D341Med (cell line): ENCODE results near the gene ALAS1.
"Not testable (repeated sequence)": the region's sequence is repeated elsewhere in the genome, so short reads cannot be mapped to it uniquely, and the experiment has no call there.

Experiments
- DNase-seq: peaks from one replicate; pipeline ENCODE4 v3.0.0; 2012; ENCODE audit warnings: low spot score

ALAS1 gene

DNA sequence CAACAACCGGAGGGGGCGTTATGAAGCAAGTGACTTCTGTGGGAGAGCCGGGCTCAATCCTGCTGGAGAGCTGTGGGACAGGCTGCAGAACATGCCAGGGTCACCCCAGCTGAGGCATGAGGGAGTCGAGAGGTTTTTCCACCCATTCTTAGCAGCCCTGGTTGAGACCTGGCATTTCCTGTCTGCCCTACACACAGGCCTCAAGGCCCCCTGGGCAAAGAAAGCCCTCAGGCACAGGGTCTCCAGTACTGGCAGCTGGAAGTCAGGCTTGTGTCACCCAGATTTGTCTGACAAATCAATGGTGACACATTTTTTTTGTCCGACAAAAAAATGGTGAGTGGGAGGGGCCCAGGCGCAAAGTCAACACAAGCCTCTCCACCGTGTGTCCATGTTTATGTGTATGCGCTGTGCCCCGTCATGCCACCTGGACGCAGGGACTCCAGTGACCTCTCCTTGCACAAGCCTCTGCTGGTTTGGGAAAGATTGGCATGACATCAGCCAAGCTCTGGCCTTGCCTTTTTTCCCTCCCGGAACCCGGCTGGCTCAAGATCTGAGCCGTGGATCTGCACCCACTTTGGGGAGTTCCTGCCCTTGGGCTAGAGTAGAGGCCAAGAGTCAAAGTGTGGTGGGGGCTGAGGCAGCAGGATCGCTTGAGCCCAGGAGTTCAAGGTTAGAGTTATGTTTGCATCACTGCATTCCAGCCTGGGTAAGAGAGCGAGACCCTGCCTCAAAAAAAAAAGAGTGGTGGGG, 20.8 kb upstream of the ALAS1 start:
- DNase-seq = no peak

DNA sequence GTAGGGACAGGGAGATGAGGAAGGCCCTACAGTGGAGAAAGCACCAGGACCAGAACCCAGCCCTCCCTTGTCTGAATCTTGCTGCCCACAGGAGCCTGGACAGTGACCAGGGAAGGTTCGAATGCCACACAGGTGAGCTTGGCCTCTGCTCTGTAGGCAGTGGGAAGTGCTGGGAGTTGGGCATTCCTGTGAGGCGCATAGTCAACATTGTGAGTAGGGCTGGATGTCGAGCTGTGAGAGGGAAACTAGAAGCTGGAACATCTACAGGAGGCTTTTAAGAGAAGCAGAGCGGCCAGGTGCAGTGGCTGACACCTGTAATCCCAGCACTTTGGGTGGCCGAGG, 20.3 kb upstream of the ALAS1 start:
- DNase-seq = no peak

DNA sequence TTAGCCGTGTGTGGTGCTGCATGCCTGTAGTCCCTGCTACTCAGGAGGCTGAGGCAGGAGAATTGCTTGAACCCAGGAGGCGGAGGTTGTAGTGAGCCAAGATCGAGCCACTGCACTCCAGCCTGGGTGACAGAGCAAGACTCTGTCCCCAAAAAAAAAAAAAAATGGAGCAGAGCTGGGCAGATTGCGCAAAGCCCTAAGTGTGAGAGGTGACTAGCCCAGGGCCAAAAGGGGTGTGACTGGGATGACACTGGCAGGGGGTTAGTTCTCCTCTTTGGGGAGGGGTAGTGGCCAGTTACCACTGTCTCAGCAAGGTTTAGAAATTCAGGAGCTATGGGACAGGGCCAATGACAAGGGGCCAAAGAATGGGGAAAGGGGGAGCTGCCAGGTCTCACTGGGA, 19.8 kb upstream of the ALAS1 start:
- DNase-seq = not testable (repeated sequence)

DNA sequence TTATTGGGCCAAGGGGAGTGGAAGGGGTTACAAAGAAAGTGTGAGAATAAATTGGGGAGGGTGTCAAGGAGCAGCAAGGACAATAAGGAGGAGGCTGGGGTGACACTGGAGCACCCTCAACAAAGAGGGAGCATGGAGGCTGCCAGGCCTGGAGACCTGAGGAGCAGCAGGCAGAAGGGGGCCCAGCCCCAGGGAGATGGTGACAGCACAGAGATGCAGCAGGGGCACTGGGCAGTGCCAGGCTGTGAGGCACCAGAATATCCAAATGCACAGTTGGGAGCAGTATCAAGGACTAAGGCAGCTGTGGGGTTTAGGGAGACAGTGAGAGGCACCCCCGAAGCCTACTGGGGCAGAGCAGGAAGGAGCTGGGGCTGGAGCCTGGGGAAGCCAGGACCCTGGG, 19.4 kb upstream of the ALAS1 start:
- DNase-seq = no peak

DNA sequence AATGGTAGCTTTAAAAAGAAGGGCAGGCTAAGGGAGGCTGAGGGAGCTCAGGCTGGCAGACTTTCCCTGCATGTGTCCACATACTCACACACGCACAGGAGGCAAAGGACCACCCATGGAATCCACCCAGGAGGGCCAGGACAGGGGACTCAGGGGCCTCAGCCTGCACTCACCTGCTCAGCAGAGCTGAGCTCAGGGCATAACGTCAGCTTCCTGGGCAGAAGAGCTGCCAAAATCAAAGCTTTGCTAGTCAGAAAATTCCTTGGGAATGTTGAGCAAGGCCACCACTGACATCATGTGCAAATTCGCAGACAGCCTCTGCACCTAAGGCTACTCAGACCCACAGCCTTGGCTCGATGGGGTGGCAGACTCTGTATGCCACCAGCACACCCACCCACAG, 16.4 kb upstream of the ALAS1 start:
- no peak for DNase-seq

DNA sequence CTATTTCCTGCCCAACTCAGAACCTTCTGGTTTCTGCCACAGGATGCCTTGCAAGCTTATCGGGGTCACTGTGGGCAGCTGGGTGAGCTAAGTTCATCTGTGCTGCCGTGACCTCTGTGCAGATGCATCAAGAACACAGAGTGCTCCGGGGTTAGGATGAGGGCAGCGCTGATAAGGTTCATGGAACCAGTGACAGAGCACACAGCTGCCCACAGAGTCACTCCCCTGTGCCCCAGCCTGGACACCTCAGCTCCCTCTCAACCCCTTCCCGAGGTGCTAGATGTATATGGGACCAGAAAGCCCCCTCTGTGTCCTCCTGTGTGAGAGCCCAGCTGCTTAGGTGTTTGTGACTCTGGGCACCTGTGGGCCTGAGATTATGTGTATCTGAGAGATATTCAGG, 15.8 kb upstream of the ALAS1 start:
- no peak for DNase-seq

DNA sequence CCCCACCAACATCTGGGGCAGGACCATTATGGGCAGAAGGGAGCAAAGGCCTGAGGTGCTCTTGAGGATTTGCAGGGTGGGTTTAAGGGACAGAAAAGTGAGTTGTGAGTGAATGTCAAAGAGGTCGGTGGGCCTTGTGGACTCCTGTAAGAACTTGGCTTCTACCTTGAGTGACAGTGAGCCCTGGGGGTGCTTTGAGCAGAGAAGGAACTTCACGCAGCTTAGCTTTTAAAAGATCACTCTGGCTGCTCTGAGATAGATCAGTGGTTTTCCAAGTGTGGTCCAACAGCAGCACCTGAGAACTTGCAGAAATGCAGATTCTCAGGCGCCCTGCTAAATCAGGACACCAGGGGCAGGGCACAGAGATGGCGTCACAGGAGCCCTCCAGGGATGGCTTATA, 15.3 kb upstream of the ALAS1 start:
- no peak for DNase-seq

DNA sequence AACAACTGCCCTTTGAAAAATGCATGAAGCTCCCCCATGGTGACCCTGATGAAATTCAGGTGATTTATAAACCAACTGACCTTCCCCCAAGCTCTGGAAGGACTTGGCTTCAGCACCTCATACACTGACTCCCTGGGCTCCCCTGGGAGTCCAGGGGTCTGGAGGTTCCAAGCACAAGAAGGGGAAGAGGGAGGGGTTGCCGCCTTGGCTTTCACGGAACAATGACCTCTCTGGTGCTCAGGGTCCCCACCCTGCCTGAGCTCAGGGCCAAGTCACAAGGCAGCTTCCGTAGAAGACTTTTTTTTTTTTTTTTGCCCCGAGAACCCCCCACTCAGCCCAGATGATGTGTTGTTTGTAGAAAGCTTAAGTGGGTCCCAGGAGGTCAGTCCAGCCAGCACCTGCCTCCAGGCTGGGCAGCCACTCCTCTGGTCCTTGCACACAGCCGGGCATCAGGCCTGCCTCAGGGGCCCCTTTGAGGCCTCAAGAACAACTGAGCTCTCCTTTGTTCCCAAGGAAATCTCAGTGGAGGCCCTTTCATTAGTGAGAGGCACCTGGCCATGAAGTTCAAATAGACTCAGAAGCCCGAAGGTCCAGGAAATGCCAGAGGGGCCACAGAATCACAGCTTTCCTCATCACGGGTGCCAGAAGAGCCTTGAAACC, 14.0 kb upstream of the ALAS1 start:
- no peak for DNase-seq

DNA sequence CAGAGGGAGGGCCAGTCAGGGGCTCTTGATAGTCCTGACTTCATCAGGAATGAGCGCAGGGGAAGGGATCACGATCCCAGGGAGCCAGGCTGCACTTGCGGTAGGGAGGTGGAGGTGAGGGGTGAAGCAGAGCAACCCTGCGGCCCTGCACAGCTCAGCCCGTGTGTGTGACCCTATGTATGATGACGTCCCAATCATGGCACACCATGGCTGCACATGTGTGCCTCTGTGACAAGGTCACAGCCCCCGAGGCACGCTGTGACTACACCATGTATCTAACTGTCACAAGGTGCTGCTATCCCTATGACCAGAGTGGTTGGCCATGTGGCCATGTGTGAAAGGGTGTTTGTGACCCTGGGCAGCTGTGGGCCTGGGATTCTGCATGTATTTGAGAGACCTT, 13.3 kb upstream of the ALAS1 start:
- DNase-seq = no peak

DNA sequence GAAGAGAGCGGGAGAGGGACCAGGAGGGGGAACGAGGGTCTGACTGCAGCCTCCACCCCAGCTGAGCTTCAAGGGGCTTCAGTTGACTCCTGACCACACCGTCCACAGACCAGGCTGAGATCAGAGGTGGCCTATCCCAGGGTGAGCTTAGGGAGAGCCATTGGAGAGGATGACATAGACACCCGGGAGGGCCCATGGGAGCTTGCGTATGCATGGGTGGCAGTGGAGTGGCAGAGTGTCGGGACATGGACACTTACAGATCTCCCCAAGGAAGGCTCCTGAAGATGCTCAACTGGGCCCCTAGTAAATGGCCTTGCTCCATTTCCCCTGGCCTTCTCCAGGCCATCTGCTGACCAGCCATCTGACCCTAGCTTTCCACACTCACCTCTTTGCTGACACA, 12.6 kb upstream of the ALAS1 start:
- DNase-seq = no peak

DNA sequence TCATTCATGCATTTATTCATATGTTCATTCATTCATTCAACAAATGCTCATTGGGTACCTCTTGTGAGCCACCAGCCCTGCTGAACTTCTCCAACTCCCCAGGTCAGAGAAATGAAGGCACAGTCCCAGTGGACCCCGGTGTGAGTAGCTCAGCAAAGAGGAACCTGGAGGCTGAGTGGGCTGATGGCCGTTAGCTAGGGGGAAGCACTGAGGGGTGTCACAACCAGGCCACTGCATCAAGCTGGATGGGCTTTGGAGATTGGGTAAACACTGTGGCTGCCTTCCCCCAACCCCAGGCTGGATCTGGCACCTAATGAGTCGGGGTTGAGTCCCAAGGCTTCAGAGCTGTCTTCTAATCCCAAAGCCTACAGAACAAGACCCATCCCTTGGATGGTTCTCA, 12.1 kb upstream of the ALAS1 start:
- no peak for DNase-seq

DNA sequence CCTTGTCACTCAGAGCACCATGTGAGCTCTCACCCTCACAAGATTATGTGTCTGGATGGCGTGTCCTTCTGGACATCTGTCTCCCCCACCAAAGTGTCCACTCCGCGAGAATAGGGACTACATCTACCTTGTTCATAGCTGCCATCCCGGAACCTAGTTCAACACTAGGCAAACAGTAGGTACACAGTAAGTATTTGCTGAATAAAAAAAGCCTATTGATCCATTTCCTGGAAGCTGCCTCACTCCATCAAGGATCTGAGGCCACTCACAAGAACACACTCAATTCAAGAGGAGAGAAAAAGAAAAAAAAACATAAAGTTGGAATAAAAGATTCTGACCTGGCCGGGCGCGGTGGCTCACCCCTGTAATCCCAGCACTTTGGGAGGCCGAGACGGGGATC, 11.2 kb upstream of the ALAS1 start:
- DNase-seq = no peak

DNA sequence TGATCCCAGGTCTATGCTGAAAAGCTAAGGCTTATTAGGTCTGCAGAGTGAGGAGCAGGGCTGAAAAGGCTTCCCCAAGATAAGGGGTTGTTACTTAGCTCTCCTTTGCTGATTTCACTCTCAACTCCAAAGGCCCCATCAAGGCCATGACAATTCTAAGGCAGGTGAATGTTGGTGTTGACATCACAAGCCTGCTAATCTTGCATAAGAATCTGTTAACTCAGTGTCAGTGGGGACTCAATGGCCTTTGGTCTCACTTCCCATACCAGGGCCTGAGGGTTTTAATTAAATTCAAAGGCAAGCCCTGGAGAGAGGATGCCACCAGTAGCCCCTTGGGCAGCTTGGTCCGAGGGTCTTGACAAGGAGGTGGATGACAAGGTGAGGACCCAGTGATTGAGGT, 9.4 kb upstream of the ALAS1 start:
- DNase-seq = no peak

DNA sequence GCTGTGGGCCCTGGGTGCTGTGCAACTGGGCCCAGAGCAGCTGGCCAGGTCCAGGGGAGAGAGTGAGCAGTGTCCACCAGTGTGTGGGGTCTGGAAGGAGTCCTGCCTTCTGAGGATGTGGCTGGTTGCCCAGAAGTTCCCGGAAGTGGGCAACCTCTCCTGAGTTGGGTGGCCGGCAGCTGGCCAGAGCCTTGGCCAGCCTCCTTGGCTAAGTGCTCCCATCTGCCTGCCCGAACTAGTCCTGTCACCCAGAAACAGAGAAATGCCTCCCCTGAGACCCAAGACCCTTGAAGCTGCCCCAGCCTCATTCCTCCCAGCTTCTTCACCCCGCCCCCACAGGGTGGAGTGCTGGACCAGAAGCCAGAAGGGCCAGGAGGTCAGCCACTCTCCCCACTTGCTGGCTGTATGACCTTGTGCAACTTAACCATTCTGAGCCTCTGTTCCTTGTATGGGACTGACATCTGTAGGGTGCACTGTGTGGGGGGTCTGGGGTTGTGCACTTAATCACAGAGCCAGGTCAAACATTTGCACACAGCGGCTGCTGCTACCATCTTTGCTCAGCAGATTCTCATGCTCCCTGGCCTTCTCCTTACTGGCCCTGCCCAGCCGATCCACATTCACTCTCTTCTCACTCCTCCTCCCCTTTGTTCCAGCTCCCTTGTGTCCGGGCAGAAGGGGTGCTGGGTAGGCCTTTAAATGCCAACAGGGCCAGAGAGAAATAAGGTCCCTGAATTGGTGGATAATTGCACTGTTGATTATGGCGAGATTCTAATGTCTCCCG, 7.5 kb upstream of the ALAS1 start:
- DNase-seq = no peak

DNA sequence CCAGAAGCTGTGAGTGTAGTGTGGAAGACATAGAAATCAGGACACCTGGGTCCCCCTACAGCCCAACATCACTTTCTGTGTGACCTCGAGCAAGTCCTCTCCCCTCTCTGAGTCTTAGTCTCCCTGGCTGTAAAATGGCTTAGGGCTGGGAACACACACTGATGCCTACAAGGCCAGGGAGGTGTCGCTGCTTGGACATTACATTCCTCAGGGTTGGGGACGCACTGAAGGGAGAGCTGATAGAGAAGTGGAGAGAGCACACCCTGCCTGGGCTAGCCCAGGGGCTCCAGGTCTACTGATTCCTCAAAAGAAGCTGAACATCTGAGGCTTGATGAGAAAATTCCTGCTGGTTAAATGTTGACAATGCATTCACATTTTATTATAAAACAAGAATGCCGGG, 6.3 kb upstream of the ALAS1 start:
- no peak for DNase-seq

DNA sequence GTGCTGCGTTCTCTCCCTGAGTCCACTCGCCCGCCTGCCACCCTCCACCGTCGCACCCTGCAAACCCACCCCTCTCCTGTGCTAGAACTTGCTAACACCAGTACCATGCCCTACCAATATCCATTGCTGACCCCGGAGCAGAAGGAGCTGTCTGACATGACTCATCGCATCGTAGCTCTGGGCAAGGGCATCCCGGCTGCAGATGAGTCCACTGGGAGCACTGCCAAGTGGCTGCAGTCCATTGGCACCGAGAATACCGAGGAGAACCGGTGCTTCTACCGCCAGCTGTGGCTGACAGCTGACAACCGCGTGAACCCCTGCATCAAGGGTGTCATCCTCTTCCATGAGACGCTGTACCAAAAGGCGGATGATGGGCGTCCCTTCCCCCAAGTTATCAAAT, 4.9 kb upstream of the ALAS1 start:
- no peak for DNase-seq

DNA sequence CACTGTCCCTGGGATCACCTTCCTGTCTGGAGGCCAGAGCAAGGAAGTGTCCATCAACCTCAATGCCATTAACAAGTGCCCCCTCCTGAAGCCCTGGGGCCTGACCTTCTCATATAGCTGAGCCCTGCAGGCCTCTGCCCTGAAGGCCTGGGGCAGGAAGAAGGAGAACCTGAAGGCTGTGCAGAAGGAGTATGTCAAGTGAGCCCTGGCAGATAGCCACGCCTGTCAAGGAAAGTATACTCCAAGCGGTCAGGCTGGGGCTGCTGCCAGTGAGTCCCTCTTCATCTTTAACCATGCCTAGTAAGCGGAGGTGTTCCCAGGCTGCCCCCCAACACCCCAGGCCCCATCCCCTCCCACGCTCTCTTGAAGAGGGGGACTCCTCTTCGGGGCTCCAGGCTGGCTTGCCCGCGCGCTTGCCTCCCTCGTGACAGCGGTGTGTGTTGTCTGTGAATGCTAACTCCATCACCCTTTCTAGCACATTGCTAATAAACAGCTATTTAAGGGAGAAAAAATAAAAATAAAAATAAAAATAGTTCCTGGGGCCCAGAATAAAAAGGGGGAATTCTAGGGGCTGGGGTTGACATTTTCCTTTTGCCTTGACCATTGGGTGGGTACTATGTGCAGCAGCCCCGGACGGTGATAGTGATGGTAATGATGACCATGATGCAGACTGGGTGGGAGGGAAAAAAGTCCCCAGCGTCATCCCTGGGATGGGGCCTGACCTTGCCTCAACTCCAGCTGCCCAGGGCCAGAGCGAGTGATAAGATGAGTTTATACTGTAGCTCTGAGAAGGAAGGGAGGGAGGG, 3.3 kb upstream of the ALAS1 start:
- DNase-seq = no peak

DNA sequence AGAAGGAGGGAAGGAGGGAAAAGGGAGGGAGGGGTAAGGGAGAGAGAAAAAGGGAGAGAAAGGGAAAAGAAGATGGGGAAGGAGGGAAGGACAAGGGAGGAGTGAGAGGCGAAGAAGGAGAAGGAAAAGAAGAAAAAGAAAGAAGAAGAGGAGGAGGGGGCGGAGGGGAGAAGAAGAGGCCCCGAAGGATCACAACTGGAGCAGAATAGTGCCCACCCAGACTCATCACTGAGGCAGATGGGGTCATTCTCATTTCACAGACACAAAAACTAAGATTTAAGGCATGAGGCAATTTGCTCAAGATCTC, 2.7 kb upstream of the ALAS1 start:
- no peak for DNase-seq

DNA sequence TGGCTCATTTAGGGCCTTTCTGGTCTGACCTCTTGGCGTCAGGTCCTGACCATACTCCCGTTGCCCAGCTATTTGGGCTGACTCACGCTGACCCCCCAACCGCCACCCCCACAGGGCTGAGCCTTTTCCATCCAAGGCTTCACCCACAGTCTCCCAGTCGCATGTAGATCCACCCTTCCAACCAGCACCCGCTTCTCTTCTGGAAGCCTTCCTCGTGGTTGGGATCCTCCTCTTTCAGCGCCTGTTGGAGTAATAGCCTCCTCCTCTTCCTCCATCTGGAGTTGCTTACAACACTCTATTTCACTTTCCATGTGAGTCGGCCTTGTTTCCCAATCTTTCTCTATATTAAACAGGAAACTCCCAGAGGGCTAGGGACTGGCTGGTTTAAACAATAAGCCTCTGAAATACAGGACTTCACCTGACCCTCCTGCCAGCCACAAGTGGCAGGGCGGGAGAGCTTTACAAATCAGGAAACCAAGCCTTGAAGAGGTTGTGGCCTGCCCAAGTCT, 2.1 kb upstream of the ALAS1 start:
- no peak for DNase-seq

DNA sequence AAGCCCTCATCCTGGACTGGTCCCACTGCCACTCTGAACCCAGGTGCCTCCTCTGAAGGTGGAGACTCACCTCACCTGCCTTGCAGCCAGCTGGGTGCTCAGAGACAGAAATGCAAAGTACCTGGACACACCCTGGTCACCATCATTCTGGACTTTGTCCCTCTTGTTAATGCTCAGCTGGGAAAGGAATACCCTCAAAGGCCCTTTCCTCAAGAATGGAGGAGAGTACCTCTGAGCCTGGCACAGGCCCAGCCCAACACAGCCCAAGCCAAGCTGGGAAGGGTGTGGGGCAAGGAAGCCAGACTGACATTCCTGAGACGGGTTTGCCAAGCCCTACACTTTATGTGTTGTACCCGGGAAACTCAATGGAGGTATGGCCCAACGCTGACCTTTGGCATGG, 983 bp upstream of the ALAS1 start:
- no peak for DNase-seq

DNA sequence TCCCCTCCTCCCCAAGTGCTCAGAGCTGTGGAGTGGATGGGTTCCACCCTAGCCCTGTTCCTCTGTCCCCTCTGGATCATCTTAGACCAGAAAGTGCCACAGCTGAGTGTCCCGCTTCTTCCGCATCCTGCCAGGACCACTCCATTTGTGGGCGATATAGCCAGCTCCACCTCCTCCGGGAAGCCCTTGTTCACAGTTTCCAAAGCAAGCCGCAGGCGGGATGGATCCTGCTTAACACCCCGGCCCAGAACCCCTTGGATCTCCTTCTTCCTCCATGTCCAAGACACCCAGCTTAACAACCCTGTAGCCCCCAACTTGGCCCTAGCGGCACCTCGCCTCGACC, 490 bp upstream of the ALAS1 start:
- no peak for DNase-seq
